Suprapubic skin (tissue), 4 donors: ENCODE results near the gene ZBTB25. TPM values are rescaled to one million over a fixed set of nuclear protein-coding genes. Genes with fewer than 3 reads are reported as not detected.

Experiments
- DNase-seq, 2 donors: peaks; one replicate each; pipeline ENCODE4 v3.0.0-alpha.2; 2019; ENCODE audit warnings: low spot score in 2 of 2
- H3K27ac ChIP-seq: fragments of 200-600 bp; sonication (generic); one replicate; pipeline ENCODE4 v1.5.1; 2019
- H3K27me3 ChIP-seq: fragments of 200-600 bp; sonication (generic); one replicate; pipeline ENCODE4 v1.5.1; 2019
- H3K36me3 ChIP-seq: fragments of 200-600 bp; sonication (generic); one replicate; pipeline ENCODE4 v1.5.1; 2019
- H3K4me1 ChIP-seq: fragments of 200-600 bp; sonication (generic); one replicate; pipeline ENCODE4 v1.5.1; 2019
- H3K4me3 ChIP-seq: fragments of 200-600 bp; sonication (generic); one replicate; pipeline ENCODE4 v1.5.1; 2019; ENCODE audit warnings: mild to moderate bottlenecking
- H3K9me3 ChIP-seq: fragments of 200-600 bp; sonication (generic); one replicate; pipeline ENCODE4 v1.5.1; 2019
- EP300 ChIP-seq: sonication (generic); formaldehyde crosslinking; IDR thresholded peaks from one replicate; pipeline ENCODE4 v1.6.1; 2017; ENCODE audit warnings: antibody characterized with exemption
- POLR2A ChIP-seq, 2 donors: fragments of 450-650 bp; IDR thresholded peaks; one replicate each; pipeline ENCODE4 v1.6.1; 2017; ENCODE audit warnings: antibody characterized with exemption in 2 of 2, mild to moderate bottlenecking in 2 of 2, moderate library complexity in 2 of 2
- POLR2AphosphoS5 ChIP-seq, 3 donors: sonication (generic); formaldehyde crosslinking; IDR thresholded peaks; one replicate each; pipeline ENCODE4 v1.6.1; 2017; ENCODE audit warnings: antibody characterized with exemption in 3 of 3
- whole genome bisulfite sequencing: methylation state at CpG from one replicate; pipeline ENCODE4 v1.1.5; 2018; 5-methylcytosine and 5-hydroxymethylcytosine counted together
- total RNA-seq, 4 donors: library from RNA; depleted of rRNA; stranded (reverse); fragments of >200 nt; gene quantifications; one replicate each; pipeline ENCODE4 v1.1.0, GENCODE V29; 2016
- TF ChIP-seq, protein P1 (sequence below), 2 donors: fragments of 200-600 bp in 1 of 2; fragments of 450-650 bp in 1 of 2; sonication (generic) in 1 of 2; IDR thresholded peaks; one replicate each; pipeline ENCODE4 v1.5.1; 2016 to 2019; ENCODE audit warnings: antibody characterized with exemption in 2 of 2, mild to moderate bottlenecking in 1 of 2, moderate library complexity in 1 of 2

ZBTB25 gene
- total RNA-seq, 4 donors from 2014 or later = 5.9 to 29.9 (median 11.4) TPM

DNA sequence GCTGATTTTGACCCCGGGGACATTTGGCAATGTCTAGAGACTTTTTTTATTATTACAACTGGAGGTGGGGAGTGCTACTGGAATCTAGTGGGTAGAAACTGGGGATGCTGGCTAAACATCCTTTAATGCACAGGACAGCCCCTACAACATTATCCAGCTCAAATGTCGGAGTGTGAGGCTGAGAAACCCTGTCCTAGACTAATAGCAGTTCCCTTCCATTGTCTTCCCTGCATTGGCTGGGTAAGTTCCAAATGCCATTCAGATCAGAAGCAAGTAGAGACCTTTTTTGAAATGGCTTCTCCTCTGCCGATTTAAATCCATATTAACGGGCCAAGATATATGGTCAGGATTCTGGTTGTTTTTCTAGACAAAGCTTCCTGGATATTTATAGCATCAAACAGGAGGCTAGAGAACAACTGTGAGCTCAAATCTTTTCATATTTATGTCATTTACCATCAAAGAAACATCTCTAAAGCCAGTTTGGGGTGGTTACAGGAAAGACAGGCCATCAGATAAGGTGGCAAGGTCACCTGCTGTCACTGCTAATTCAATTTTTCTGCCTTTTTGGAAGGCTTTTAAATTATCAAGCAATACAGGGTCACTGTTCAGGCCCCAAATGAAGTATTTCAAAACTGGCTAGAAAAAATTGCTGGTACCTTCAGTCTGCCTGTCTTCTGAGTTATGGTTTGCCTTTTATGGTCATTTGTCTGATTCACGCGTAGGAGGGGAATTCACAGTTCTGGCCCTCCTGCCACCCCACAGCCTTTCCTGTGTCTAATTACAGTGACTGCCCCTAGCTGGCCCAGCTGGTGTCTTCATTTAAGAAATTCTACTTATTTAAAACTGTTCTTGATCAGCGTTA lies 58.4 kb downstream of the ZBTB25 start:
- TF ChIP-seq EP300 (no peak), POLR2A (IDR thresholded peaks at IDR 0.05) (no peak), POLR2AphosphoS5 (IDR thresholded peaks at IDR 0.05) (no peak)
- TF ChIP-seq, protein P1, sequence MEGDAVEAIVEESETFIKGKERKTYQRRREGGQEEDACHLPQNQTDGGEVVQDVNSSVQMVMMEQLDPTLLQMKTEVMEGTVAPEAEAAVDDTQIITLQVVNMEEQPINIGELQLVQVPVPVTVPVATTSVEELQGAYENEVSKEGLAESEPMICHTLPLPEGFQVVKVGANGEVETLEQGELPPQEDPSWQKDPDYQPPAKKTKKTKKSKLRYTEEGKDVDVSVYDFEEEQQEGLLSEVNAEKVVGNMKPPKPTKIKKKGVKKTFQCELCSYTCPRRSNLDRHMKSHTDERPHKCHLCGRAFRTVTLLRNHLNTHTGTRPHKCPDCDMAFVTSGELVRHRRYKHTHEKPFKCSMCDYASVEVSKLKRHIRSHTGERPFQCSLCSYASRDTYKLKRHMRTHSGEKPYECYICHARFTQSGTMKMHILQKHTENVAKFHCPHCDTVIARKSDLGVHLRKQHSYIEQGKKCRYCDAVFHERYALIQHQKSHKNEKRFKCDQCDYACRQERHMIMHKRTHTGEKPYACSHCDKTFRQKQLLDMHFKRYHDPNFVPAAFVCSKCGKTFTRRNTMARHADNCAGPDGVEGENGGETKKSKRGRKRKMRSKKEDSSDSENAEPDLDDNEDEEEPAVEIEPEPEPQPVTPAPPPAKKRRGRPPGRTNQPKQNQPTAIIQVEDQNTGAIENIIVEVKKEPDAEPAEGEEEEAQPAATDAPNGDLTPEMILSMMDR (IDR thresholded peaks at IDR 0.05) = no peak
- DNase-seq = no peak
- Histone ChIP-seq H3K9me3 (no peaks in the 10 kb centered on the region), H3K27ac (no peak overlapping the region), H3K4me3 (no peak overlapping the region), H3K36me3 (peaks cover 66% of the 10 kb centered on the region), H3K27me3 (no peaks in the 10 kb centered on the region), H3K4me1 (no peaks in the 10 kb centered on the region)
- 73% methylated on average over 7 of the region's 7 CpGs for WGBS

GRCh38 chr14:64444140-64444539 lies 59.5 kb downstream of the ZBTB25 start:
- WGBS = 95% methylated on average over 11 of the region's 11 CpGs
- Histone ChIP-seq H3K27ac (no peak overlapping the region), H3K27me3 (no peaks in the 10 kb centered on the region), H3K4me3 (no peak overlapping the region), H3K4me1 (no peaks in the 10 kb centered on the region), H3K9me3 (no peaks in the 10 kb centered on the region), H3K36me3 (peaks cover 55% of the 10 kb centered on the region)
- no peak for DNase-seq
- TF ChIP-seq POLR2A (IDR thresholded peaks at IDR 0.05) = no peak
- TF ChIP-seq EP300 = no peak
- TF ChIP-seq, protein P1 (IDR thresholded peaks at IDR 0.05) = no peak
- no peak for TF ChIP-seq POLR2AphosphoS5 (IDR thresholded peaks at IDR 0.05)

GRCh38 chr14:64442300-64442988 lies 61.2 kb downstream of the ZBTB25 start:
- no peak overlapping the region for H3K4me3 ChIP-seq
- no peaks in the 10 kb centered on the region for H3K9me3 ChIP-seq
- 87% methylated on average over 17 of the region's 17 CpGs for WGBS
- no peak for TF ChIP-seq POLR2A (IDR thresholded peaks at IDR 0.05)
- no peak for TF ChIP-seq EP300
- TF ChIP-seq, protein P1 (IDR thresholded peaks at IDR 0.05) = no peak
- TF ChIP-seq POLR2AphosphoS5 (IDR thresholded peaks at IDR 0.05) = no peak
- H3K27me3 ChIP-seq = no peaks in the 10 kb centered on the region
- no peak overlapping the region for H3K27ac ChIP-seq
- no peaks in the 10 kb centered on the region for H3K4me1 ChIP-seq
- peak in 1 of 2 donors; percentile 64 for DNase-seq
- H3K36me3 ChIP-seq = peaks cover 48% of the 10 kb centered on the region

DNA sequence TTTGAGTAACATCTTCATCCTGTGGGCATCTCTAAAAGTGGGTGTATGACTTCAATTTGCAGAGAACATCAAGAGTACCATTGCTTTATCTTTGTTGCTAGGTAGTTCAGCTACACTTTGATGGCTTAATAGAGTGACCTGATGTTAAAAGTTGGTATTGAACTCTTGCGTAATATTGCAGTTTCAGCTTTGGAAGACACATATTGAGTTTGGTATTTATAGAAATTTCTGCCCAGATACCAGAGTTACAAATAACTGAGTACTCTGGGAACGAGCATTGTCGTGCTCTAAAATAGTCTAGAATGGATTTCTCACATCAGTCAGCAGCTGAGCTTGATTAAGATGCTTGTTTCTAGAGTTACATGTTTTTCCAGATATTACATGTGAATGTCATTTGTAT lies 63.1 kb downstream of the ZBTB25 start:
- 84% methylated on average over 3 of the region's 3 CpGs for WGBS
- Histone ChIP-seq H3K4me3 (no peak overlapping the region), H3K4me1 (no peaks in the 10 kb centered on the region), H3K36me3 (peaks cover 56% of the 10 kb centered on the region), H3K9me3 (no peaks in the 10 kb centered on the region), H3K27ac (no peak overlapping the region), H3K27me3 (no peaks in the 10 kb centered on the region)
- TF ChIP-seq EP300 = no peak
- TF ChIP-seq, protein P1 (IDR thresholded peaks at IDR 0.05) = no peak
- no peak for TF ChIP-seq POLR2AphosphoS5 (IDR thresholded peaks at IDR 0.05)
- no peak for TF ChIP-seq POLR2A (IDR thresholded peaks at IDR 0.05)
- no peak for DNase-seq

DNA sequence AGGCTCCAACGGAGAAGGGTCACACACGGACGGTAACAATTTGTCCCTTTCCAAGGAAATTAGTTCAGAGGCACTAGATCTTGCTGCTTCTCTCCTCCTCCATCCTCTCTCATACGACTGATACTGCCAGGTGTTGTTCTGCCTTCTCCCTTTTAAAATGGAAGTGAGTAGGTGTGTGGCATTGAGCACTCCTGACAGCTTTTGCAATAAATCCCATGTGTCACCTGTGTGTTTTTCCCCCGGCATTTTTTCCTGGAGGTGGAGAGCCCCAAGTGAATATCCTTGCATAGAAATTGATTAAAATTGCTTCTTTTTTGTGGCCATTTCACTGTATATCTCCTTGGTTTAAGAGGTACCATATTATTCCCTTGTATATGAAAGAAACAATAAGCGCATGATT lies 64.5 kb downstream of the ZBTB25 start:
- Histone ChIP-seq H3K9me3 (no peaks in the 10 kb centered on the region), H3K4me3 (no peak overlapping the region), H3K27me3 (no peaks in the 10 kb centered on the region), H3K36me3 (peaks cover 59% of the 10 kb centered on the region), H3K27ac (no peak overlapping the region), H3K4me1 (no peaks in the 10 kb centered on the region)
- WGBS = 84% methylated on average over 6 of the region's 6 CpGs
- no peak for TF ChIP-seq EP300
- DNase-seq = no peak
